Measurements from ENCODE around the gene ITGB4.

Gene ITGB4

DNA sequence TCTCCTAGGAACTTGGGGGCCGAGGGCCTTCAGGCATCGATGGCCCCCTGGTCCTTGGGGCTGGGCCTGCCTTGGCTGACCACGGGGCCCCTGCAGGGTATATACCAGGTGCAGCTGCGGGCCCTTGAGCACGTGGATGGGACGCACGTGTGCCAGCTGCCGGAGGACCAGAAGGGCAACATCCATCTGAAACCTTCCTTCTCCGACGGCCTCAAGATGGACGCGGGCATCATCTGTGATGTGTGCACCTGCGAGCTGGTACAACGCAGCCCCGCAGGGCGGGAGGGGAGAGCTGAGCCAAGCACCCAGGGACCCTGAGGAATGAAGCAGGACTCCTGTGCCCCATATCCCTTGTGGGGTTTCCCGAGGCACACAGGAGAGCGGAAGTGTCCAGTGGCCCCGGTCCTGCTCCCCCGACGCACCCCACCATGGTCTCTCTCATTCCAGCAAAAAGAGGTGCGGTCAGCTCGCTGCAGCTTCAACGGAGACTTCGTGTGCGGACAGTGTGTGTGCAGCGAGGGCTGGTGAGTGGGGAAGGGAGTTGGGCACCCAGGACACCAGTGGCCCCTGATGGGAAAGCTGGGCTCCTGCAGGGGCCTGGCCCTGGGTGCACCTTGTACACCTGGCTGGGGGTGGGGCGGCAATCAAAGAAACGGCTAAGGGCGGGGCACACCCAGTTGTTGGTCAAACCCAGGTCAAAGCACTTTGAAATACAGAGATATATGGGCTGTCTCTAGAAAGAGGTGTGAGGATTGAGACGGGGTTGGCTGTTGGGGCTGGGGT, 10.6 kb downstream of the ITGB4 start:
- DNase-seq (ENCODE audit: low read depth), result no peak

- no peak for DNase-seq (ENCODE audit: low read depth)
Measured at GRCh38 chr17:75733471-75733870, 12.2 kb downstream of the ITGB4 start.

DNA sequence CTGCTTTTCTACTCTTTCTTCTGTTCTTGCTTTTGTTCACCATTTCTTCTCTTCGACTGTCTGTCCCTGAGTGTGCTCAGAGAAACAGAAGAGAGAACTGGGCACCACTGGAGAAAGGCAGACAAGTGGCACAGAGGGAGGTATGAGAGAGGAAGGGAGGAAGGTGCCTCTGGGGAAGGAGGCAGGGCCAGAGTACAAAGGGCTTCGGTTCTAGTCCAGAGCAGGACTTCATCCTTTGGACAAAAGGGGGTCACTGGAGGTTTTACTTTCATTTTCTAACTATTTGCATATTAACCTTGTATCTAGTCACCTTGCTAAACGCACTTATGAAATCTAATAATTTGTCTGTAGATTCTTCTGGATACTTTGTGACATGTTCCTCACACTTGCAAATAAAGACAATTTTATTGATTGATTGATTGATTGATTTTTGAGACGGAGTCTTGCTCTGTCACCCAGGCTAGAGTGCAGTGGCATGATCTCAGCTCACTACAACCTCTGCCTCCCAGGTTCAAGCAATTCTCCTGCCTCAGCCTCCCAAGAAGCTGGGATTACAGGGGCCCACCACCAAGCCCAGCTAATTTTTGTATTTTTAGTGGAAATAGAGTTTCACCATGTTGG, 13.5 kb downstream of the ITGB4 start:
- DNase-seq (ENCODE audit: low read depth), result no peak

- DNase-seq (ENCODE audit: low read depth), result no peak
Measured at GRCh38 chr17:75736173-75736835, 15.0 kb downstream of the ITGB4 start.

DNA sequence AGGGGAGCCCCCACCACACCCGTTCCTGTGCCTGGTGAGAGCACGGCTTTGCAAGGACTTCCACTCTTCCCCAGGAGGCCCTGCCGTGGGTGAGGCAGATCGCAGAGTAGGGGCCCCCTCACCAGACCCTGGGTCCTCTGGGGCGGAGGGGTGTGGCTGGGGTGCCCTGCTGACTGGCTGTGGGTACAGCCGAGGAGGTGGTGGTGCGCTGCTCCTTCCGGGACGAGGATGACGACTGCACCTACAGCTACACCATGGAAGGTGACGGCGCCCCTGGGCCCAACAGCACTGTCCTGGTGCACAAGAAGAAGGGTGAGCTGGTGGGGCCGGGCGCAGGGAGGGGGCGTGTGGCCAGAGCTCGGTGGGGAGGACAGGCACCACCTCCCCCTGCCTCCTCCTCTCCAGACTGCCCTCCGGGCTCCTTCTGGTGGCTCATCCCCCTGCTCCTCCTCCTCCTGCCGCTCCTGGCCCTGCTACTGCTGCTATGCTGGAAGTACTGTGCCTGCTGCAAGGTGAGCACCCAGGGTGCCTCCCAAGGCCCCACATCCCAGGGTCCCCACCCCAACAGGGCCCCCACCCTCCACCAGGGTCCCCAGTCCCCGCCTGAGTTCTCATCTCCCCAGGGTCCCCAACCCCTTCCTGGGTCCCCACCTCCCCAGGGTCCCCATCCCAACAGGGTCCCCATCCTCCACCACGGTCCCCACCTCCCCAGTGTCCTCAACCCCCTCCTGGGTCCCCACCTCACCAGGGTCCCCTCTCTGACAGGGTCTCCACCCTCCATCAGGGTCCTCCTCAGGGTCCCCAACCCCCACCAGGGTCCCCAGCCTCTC, 16.1 kb downstream of the ITGB4 start:
- DNase-seq (ENCODE audit: low read depth), result no peak

- no peak for DNase-seq (ENCODE audit: low read depth)
Measured at GRCh38 chr17:75738218-75738802, 17.1 kb downstream of the ITGB4 start.

DNA sequence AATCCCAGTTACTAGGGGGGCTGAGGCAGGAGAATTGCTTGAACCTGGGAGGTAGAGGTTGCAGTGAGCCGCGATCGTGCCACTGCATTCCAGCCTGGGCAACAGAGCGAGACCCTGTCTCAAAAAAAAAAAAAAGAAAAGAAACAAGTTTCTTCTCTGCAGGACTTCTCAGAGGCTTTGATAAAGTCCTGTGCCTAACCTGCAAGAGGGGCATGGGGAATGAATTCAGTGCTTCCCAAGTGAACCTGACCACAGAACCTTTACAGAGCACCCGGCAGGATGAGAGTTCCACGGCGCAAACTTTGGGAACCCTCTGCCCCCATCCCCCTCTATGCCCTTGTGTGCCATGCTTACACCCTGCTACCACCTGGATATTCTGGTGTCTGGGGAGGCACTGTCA, 17.9 kb downstream of the ITGB4 start:
- no peak for DNase-seq (ENCODE audit: low read depth)

DNA sequence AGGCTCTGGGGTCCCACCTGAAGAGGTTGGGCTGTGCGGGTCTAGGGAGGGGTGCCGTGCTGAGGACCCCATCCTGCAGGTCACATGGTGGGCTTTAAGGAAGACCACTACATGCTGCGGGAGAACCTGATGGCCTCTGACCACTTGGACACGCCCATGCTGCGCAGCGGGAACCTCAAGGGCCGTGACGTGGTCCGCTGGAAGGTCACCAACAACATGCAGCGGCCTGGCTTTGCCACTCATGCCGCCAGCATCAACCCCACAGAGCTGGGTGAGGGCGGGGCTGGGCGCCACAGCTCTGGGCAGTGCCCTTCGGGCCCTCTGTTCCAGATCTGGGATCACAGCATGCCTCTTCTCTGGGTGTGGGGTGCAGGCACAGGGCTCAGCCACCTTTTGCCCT, 18.5 kb downstream of the ITGB4 start:
- DNase-seq (ENCODE audit: low read depth), result no peak

DNA sequence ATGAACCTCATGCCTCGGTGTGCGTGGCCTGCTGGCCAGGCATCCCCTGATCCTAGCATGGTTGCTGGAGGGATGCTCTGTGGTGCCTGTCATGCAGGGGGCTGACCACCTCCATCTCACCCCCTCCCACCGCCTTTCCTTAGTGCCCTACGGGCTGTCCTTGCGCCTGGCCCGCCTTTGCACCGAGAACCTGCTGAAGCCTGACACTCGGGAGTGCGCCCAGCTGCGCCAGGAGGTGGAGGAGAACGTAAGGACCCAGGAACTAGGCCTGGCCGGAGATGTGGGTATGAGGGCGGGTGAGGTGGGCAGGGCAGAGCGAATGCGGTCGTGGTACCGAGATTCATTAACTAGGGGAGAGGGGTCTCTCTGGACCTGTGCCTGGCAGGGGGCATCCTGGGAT, 19.0 kb downstream of the ITGB4 start:
- no peak for DNase-seq (ENCODE audit: low read depth)

GRCh38 chr17:75740631-75741077, 19.4 kb downstream of the ITGB4 start:
- no peak for DNase-seq (ENCODE audit: low read depth)

GRCh38 chr17:75742337-75742736, 21.1 kb downstream of the ITGB4 start:
- DNase-seq (ENCODE audit: low read depth), result no peak

GRCh38 chr17:75743625-75744206, 22.5 kb downstream of the ITGB4 start:
- DNase-seq (ENCODE audit: low read depth), result no peak

GRCh38 chr17:75748706-75749105, 27.4 kb downstream of the ITGB4 start:
- no peak for DNase-seq (ENCODE audit: low read depth)

GRCh38 chr17:75749545-75750389, 28.5 kb downstream of the ITGB4 start:
- DNase-seq (ENCODE audit: low read depth), result peak; percentile 48

GRCh38 chr17:75750661-75751423, 29.6 kb downstream of the ITGB4 start:
- DNase-seq (ENCODE audit: low read depth), result no peak

DNA sequence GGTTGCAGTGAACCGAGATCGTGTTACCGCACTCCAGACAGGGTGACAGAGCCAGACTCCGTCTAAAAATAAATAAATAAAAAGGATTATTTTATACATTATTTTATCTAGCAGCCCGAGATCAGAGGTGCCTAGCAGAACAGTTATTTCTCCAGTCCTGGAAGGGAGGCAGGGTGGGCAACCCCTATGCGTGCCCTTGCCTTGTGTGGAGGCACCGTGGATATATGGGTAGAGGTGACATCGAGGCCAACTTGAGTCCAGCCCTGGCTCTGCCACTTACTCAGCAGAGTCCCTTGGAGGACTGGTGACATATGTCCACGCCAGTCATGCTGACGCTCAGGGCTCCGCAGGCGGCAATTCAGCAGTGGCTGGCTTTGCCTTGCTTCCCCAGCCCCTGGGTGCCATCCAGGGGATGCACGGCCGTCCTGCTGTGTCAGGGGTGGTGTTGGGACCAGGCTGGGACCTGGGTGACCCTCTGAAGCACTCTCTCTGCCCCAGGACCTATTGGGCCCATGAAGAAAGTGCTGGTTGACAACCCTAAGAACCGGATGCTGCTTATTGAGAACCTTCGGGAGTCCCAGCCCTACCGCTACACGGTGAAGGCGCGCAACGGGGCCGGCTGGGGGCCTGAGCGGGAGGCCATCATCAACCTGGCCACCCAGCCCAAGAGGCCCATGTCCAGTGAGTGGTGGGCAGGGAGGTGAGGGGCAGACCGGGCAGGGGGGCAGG, 30.6 kb downstream of the ITGB4 start:
- DNase-seq (ENCODE audit: low read depth), result no peak

- DNase-seq (ENCODE audit: low read depth), result no peak
Measured at GRCh38 chr17:75752405-75752709, 31.1 kb downstream of the ITGB4 start.

DNA sequence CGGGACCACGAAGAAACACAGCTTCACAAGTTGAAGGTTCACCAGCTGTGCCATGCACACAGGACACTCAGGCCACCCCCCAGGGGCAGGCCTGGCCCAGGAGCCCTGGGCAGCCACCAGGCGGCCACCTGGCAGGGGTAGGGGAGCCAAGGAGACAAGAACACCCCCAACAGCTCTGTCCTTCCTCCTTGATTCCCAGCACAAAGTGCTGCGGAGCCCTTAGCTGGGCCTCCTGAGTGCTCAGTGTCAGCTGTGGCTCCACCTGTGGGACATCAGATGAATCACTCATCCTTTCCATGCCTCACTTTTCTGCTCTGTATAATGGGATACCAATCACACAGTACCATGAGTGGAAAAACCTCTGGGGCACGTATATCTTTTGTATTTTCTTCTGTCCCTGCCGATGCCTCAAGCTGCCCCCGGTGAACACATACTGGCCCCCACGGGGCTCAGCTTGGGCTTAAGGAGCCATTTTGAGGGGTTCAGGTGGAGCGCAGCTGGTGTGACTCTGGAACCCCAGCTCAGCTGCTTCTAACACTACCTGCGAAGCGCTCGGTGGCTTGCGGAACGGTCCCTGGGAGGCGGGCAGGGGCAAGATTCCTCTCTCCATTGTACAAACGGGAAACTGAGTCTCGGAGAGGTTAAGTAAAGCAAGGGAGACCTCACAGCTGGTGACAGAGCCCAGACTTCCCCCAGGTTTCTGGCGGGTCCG, 31.7 kb downstream of the ITGB4 start:
- no peak for DNase-seq (ENCODE audit: low read depth)

Data from amniotic epithelial cell (primary cell).